ENCODE measurements around the gene TMEM271.

DNA sequence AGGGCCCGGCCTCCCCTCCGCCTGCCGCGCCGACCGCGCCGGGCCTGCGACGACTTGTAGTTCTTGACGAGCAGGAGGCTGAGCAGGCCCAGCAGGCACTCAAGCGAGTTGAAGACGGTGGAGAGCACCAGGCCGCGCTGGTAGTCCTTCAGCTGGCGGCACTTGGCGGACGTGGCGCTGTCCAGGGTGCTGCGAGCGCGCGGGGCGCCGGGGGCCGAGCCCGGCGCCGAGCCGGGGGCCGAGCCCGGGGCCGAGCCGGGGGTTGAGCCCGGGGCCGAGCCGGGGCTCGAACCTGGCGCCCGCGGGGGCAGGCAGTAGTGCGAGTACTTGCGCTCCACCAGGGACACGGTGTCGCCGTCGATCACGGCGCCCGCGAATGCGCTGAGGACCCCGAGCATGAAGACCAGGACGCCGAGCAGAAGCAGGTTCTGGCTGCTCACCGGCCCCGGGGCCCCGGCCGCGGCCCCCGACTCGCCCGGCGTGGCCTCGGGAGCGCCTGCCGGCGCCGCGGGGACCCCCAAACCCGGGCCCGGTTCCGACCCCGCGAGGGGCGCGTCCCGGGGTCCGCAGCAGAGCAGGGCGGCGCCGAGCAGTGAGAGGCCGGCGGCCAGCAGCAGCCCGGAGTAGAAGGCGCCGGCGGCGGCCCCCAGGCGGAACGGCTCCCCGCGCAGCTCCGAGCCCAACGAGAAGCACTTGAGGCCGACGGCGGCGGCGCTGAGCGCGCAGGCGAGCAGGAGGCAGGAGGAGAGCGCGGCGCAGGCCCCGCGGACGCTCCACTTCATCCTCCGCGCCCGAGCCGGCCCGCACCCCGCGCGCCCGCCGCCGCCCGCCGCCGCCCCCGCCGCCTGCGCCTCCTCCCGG, 584 bp downstream of the TMEM271 start:
- TF ChIP-seq CTCF (IDR thresholded peaks at IDR 0.05; ENCODE audit: low read depth, low read length), result no peak
- no peak for TF ChIP-seq POLR2A (IDR thresholded peaks at IDR 0.05; ENCODE audit: extremely low read depth, insufficient read length)

All from NB4 (cell line).